GM18873 (cell line): ENCODE data around the gene FAM184A.

Source experiments
- ATAC-seq: cut with Tn5 transposase; IDR thresholded peaks from one replicate; pipeline ENCODE4 v1.9.1; 2021; ENCODE audit warnings: mild to moderate bottlenecking, moderate library complexity, moderate number of reproducible peaks; ENCODE audit not compliant: unreplicated experiment, low FRiP score

FAM184A gene

GRCh38 chr6:118921084-118921483, 157.4 kb downstream of the FAM184A start:
- no peak for ATAC-seq

GRCh38 chr6:118918329-118918725, 160.1 kb downstream of the FAM184A start:
- no peak for ATAC-seq

DNA sequence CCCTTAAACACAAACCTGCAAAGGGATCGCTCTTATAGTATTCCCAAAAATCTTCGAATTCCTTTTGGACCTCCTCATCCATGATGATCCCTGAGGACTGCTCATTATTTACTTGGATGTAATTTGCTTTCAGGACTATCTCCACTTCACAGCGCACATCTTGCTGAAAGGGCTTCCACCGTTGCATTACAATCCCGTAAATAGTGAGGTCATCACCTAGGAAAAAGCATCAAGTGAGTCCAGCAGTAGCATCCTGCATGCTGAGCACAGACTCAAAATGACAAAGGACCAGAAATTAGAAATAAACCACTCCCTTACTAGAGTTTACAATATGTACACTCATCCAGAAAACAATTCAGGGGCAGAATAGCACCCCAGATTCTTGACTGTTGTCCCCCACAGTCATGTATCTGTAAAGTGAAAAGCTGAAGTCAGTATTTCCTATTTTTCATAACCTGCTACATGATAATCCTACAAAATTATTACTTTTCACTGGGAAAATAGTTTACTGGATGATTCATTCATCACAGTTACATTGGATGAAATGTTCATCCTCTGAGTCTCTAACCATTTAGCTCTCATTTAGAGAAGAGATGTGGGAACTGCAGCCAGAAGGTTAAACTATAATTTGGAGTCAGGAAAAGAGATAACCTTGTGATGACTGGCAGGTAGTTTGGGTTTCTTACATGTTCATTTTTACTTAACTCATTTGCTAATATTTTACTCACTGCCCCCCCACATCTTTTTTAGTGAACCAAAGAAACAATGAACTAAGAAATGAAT, 160.7 kb downstream of the FAM184A start:
- ATAC-seq = no peak

- ATAC-seq = no peak
Measured at GRCh38 chr6:118914598-118914997, 163.9 kb downstream of the FAM184A start.

GRCh38 chr6:118913161-118913560, 165.3 kb downstream of the FAM184A start:
- no peak for ATAC-seq

DNA sequence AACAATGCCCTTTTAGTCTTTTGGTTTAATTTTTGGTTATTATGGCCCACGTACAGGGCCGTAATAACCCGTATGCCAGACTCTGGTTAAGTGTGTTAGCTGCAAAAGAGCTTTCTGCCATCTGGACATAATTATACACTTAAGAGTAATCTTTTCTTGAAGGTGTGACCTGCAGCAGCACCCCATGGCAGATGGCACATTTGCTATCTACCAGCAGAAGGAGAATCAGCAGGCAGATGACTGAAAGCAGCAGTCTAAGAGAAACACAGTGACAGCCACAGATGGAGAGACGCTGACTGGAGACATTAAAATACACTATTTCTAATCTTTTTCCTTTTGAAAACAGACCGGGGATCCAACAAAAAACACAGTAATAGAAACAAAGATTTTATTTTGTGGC, 165.8 kb downstream of the FAM184A start:
- no peak for ATAC-seq
